ENCODE results near the gene NEIL3. TPM values are rescaled to one million over a fixed set of nuclear protein-coding genes. Genes with fewer than 3 reads are reported as not detected.
A peak's percentile ranks its signal among the peaks of the same experiment; 100 is the strongest.

The NEIL3 gene
- total RNA-seq, 2 experiments from 2014 or later, result 16.6 to 18.7 TPM

GRCh38 chr4:177371461-177371860 lies 61.8 kb downstream of the NEIL3 start:
- no peak for TF ChIP-seq CTCF (IDR thresholded peaks at IDR 0.05)
- no peak for ATAC-seq
- ChIA-PET POLR2A (interaction anchor here (0.6 kb wide), 1 partner anchor 385 kb away, joined by 3 read pairs; no protein-coding TSS in a partner anchor), CTCF (no interaction called here)
- H3K36me3 Mint-ChIP-seq (ENCODE audit: low read depth), result peaks cover 4% of the 10 kb centered on the region
- H3K27me3 Mint-ChIP-seq, result no peaks in the 10 kb centered on the region
- no peak overlapping the region for H3K4me3 Mint-ChIP-seq
- intact Hi-C loops (cut with micrococcal nuclease), result no loop called here
- no peaks in the 10 kb centered on the region for H3K4me1 Mint-ChIP-seq (ENCODE audit: low read depth)
- DNase-seq, result no peak
- H3K27ac Mint-ChIP-seq, result no peak overlapping the region
- peaks cover 2% of the 10 kb centered on the region for H3K9me3 Mint-ChIP-seq

GRCh38 chr4:177374966-177375365 lies 65.3 kb downstream of the NEIL3 start:
- Mint-ChIP-seq H3K27ac (no peak overlapping the region), H3K4me3 (no peak overlapping the region), H3K9me3 (no peaks in the 10 kb centered on the region), H3K27me3 (no peaks in the 10 kb centered on the region), H3K4me1 (ENCODE audit: low read depth) (no peaks in the 10 kb centered on the region), H3K36me3 (ENCODE audit: low read depth) (peaks cover 4% of the 10 kb centered on the region)
- POLR2A ChIA-PET, result interaction anchor here (0.6 to 1.2 kb wide), 3 partner anchors 20 to 67 kb away, joined by 3 to 5 read pairs (median 4); partner anchors contain the start of gene AGA
- TF ChIP-seq CTCF (IDR thresholded peaks at IDR 0.05), result no peak
- ATAC-seq, result no peak
- CTCF ChIA-PET, result no interaction called here
- DNase-seq, result no peak
- intact Hi-C loops (cut with micrococcal nuclease), result no loop called here

DNA sequence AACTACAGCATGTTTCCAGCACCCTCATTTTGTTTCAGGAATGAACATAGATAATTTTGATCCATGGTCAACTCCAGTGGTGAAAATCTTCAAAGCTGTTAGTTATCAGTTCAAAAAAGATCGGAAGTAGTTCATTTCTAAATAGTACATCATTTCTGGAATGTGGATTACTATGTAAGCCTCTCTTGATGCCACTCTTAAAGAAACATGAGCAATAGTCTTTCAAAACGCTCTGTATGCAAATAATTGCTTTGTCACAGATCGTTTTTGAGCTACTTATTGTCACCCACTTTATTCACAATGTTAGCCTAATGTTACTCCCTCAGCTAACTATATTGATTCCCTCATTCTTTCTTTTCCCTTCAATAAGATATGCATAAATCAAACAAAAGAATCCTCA lies 65.7 kb downstream of the NEIL3 start:
- no peak for DNase-seq
- H3K27ac Mint-ChIP-seq, result no peak overlapping the region
- H3K9me3 Mint-ChIP-seq, result no peaks in the 10 kb centered on the region
- no peaks in the 10 kb centered on the region for H3K4me1 Mint-ChIP-seq (ENCODE audit: low read depth)
- ChIA-PET CTCF (no interaction called here), POLR2A (interaction anchor here (0.6 to 1.2 kb wide), 2 partner anchors 21 to 67 kb away, joined by 3 to 5 read pairs; partner anchors contain the start of gene AGA)
- H3K27me3 Mint-ChIP-seq, result no peaks in the 10 kb centered on the region
- H3K36me3 Mint-ChIP-seq (ENCODE audit: low read depth), result peaks cover under 1% of the 10 kb centered on the region
- TF ChIP-seq CTCF (IDR thresholded peaks at IDR 0.05), result no peak
- no peak for ATAC-seq
- intact Hi-C loops (cut with micrococcal nuclease), result no loop called here
- H3K4me3 Mint-ChIP-seq, result no peak overlapping the region

DNA sequence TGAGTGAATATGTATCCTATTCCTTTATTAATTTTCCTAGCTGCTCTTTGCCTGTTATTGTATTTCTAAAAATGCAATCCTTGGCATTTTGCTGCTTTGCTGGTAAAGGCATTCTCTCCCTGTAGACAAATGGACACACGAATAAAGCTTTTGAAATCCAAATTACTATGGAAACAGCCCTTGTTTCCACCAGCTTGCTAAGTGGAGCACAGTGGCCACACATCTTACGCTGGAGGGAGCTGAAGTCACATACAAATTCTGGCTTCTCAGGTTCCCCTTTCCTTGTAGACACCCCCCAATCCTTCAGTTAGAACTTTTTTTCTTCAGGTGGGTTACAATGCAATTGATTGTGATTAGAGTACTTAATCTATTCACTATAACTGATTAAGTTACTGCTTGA lies 66.3 kb downstream of the NEIL3 start:
- H3K36me3 Mint-ChIP-seq (ENCODE audit: low read depth), result no peaks in the 10 kb centered on the region
- no peaks in the 10 kb centered on the region for H3K4me1 Mint-ChIP-seq (ENCODE audit: low read depth)
- no peaks in the 10 kb centered on the region for H3K9me3 Mint-ChIP-seq
- intact Hi-C loops (cut with micrococcal nuclease), result no loop called here
- H3K27me3 Mint-ChIP-seq, result no peaks in the 10 kb centered on the region
- no peak overlapping the region for H3K4me3 Mint-ChIP-seq
- DNase-seq, result no peak
- TF ChIP-seq CTCF (IDR thresholded peaks at IDR 0.05), result no peak
- ChIA-PET CTCF (no interaction called here), POLR2A (interaction anchor here (0.6 to 1.2 kb wide), 2 partner anchors 14 to 66 kb away, joined by 3 to 5 read pairs; partner anchors contain the start of gene AGA)
- no peak overlapping the region for H3K27ac Mint-ChIP-seq
- no peak for ATAC-seq

- Mint-ChIP-seq H3K27ac (no peak overlapping the region), H3K9me3 (no peaks in the 10 kb centered on the region), H3K27me3 (peaks cover 1% of the 10 kb centered on the region), H3K4me1 (ENCODE audit: low read depth) (peaks cover 3% of the 10 kb centered on the region), H3K36me3 (ENCODE audit: low read depth) (no peaks in the 10 kb centered on the region), H3K4me3 (no peak overlapping the region)
- POLR2A ChIA-PET, result no interaction called here
- peak; percentile 15 for DNase-seq
- CTCF ChIA-PET, result interaction anchor here (0.8 to 1.2 kb wide), 4 partner anchors 13 to 130 kb away, joined by 3 to 5 read pairs (median 3); no protein-coding TSS in a partner anchor
- TF ChIP-seq CTCF (IDR thresholded peaks at IDR 0.05), result no peak
- intact Hi-C loops (cut with micrococcal nuclease), result no loop called here
- ATAC-seq, result no peak
Observed at GRCh38 chr4:177380730-177381287, 71.1 kb downstream of the NEIL3 start.
